SK-N-MC (cell line): ENCODE measurements around the gene DENND4C.
"Not testable (repeated sequence)": the region's sequence is repeated elsewhere in the genome, so short reads cannot be mapped to it uniquely, and the experiment has no call there.

Experiments
- EZH2 ChIP-seq: fragments of 200-600 bp; sonication (generic); IDR thresholded peaks from one replicate; pipeline ENCODE4 v1.6.1; 2017; ENCODE audit warnings: antibody characterized with exemption
- FOXP2 ChIP-seq: optimal IDR thresholded peaks from 2 replicates; pipeline ENCODE3; 2011; ENCODE audit warnings: mild to moderate bottlenecking, moderate library complexity; ENCODE audit not compliant: insufficient read depth; ENCODE audit errors: extremely low read length, control extremely low read depth
- POLR2AphosphoS5 ChIP-seq: IDR thresholded peaks from 2 replicates; pipeline ENCODE4 v1.6.1; 2012; ENCODE audit warnings: mild to moderate bottlenecking, low read depth, low read length, borderline replicate concordance

- not testable (repeated sequence) for TF ChIP-seq POLR2AphosphoS5, EZH2, FOXP2
Measured at GRCh38 chr9:19413456-19413855, 183.0 kb downstream of the DENND4C start.
